ENCODE results near the gene HDDC3. TPM values are rescaled to one million over a fixed set of nuclear protein-coding genes. Genes with fewer than 3 reads are reported as not detected.

The HDDC3 gene
- total and polyA plus RNA-seq, 4 experiments from 2014 or later = 27.4 to 38.7 (median 31.4) TPM

DNA sequence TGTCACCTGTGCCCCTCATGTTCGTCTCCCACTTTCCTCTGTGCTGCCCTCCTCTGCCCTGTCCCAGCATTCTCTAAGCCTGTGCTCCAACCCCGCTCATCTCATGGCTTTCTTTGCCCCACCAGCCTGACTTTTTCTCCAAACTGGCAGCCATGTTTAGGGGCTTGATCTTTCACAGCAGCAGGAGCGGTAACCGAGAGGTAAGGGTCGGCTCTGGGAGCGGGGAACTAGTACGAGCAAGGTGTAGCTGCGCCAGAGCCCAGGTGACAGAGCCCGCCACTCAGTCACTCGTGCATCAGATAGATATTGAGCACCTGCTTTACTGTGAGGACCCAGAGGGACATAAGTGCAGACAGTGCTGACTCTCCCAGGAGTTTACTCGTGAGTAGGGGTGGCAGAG is 15.9 kb downstream of the HDDC3 start:
- Histone ChIP-seq H3K9me3 (ENCODE audit: control insufficient read depth in 1 of 2, low read length in 2 of 2) (no peaks in the 10 kb centered on the region), H3K27me3 (ENCODE audit: insufficient read depth, low read length) (no peaks in the 10 kb centered on the region), H3K27ac (ENCODE audit: low read depth, low read length) (no peak overlapping the region), H3K4me3 (ENCODE audit: low read length in 2 of 2) (no peak overlapping the region), H3K36me3 (ENCODE audit: insufficient read depth, low read length) (peaks cover 91% of the 10 kb centered on the region), H3K4me1 (ENCODE audit: insufficient read depth, low read length) (no peaks in the 10 kb centered on the region)
- CTCF ChIA-PET (ENCODE audit: partially characterized antibody) = interaction anchor here (1.0 kb wide), 1 partner anchor 16 kb away, joined by 3 read pairs; the partner anchor contains the start of gene HDDC3
- Mint-ChIP-seq H3K36me3 (peaks cover 65 to 87% of the 10 kb centered on the region in 2 donors), H3K4me1 (no peaks in the 10 kb centered on the region), H3K9me3 (no peaks in the 10 kb centered on the region), H3K4me3 (no peak overlapping the region), H3K27me3 (no peaks in the 10 kb centered on the region), H3K27ac (peak overlapping the region in 2 of 7 donors; percentile 18 to 68)
- DNase-seq = no peak
- POLR2A ChIA-PET (ENCODE audit: partially characterized antibody) = interaction anchor here (1.0 kb wide), 1 partner anchor 13 kb away, joined by 3 read pairs; the partner anchor contains the start of gene MAN2A2
- intact Hi-C loops (cut with micrococcal nuclease) = no loop called here

- peaks cover 63 to 83% of the 10 kb centered on the region in 2 donors for H3K36me3 Mint-ChIP-seq
- intact Hi-C loops (cut with micrococcal nuclease) = no loop called here
- POLR2A ChIA-PET (ENCODE audit: partially characterized antibody) = no interaction called here
- H3K27me3 ChIP-seq (ENCODE audit: insufficient read depth, low read length) = no peaks in the 10 kb centered on the region
- H3K27ac Mint-ChIP-seq = peak overlapping the region in 1 of 7 donors; percentile 68
- H3K4me3 ChIP-seq (ENCODE audit: low read length in 2 of 2) = no peak overlapping the region
- peaks cover 91% of the 10 kb centered on the region for H3K36me3 ChIP-seq (ENCODE audit: insufficient read depth, low read length)
- H3K4me1 Mint-ChIP-seq = no peaks in the 10 kb centered on the region
- H3K27ac ChIP-seq (ENCODE audit: low read depth, low read length) = no peak overlapping the region
- no peaks in the 10 kb centered on the region for H3K4me1 ChIP-seq (ENCODE audit: insufficient read depth, low read length)
- H3K9me3 ChIP-seq (ENCODE audit: control insufficient read depth in 1 of 2, low read length in 2 of 2) = no peaks in the 10 kb centered on the region
- H3K9me3 Mint-ChIP-seq = no peaks in the 10 kb centered on the region
- CTCF ChIA-PET (ENCODE audit: partially characterized antibody) = interaction anchor here (1.0 kb wide), 1 partner anchor 17 kb away, joined by 3 read pairs; the partner anchor contains the start of gene HDDC3
- no peaks in the 10 kb centered on the region for H3K27me3 Mint-ChIP-seq
- DNase-seq = no peak
- H3K4me3 Mint-ChIP-seq = no peak overlapping the region
Measured at GRCh38 chr15:90915808-90916440, 16.4 kb downstream of the HDDC3 start.

DNA sequence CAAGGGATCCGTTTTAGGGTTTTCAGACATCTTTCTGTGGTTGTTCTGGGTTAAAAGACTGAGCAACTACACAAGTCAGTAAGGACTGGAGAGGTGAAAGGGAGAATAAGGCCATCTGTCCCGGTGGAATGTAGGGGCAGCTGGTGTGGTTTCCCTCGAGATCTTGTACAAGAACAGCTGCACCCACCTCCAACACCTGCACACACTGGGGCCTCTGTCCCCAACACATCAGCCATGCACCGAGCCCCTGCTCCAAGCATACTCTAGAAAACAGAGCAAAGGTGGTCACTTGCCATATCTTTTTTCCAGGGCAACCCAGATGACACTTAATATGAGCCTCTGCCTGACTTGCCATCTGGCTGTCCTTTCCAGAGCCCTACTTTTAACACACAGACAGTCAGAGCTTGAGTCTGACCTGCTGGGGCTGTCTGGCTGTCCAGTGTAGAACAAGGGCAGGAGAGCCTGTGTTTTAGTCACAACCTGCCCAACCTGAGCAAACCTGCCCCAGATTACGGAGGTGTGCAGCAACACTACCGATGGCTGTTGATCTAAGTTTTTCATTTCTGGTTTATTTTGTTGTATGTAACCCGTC is 17.0 kb downstream of the HDDC3 start:
- H3K4me1 ChIP-seq (ENCODE audit: insufficient read depth, low read length) = no peaks in the 10 kb centered on the region
- H3K9me3 Mint-ChIP-seq = no peaks in the 10 kb centered on the region
- DNase-seq = no peak
- CTCF ChIA-PET (ENCODE audit: partially characterized antibody) = interaction anchor here (1.0 kb wide), 1 partner anchor 17 kb away, joined by 3 read pairs; the partner anchor contains the start of gene HDDC3
- intact Hi-C loops (cut with micrococcal nuclease) = no loop called here
- no peaks in the 10 kb centered on the region for H3K9me3 ChIP-seq (ENCODE audit: control insufficient read depth in 1 of 2, low read length in 2 of 2)
- peaks cover 66 to 81% of the 10 kb centered on the region in 2 donors for H3K36me3 Mint-ChIP-seq
- no peaks in the 10 kb centered on the region for H3K27me3 Mint-ChIP-seq
- H3K27ac ChIP-seq (ENCODE audit: low read depth, low read length) = no peak overlapping the region
- no peak overlapping the region for H3K4me3 Mint-ChIP-seq
- H3K27ac Mint-ChIP-seq = peak overlapping the region in 1 of 7 donors; percentile 7
- peaks cover 92% of the 10 kb centered on the region for H3K36me3 ChIP-seq (ENCODE audit: insufficient read depth, low read length)
- POLR2A ChIA-PET (ENCODE audit: partially characterized antibody) = no interaction called here
- H3K4me1 Mint-ChIP-seq = no peaks in the 10 kb centered on the region
- no peak overlapping the region for H3K4me3 ChIP-seq (ENCODE audit: low read length in 2 of 2)
- no peaks in the 10 kb centered on the region for H3K27me3 ChIP-seq (ENCODE audit: insufficient read depth, low read length)

- POLR2A ChIA-PET (ENCODE audit: partially characterized antibody) = interaction anchor here (1.1 to 2.0 kb wide), 2 partner anchors 12 to 15 kb away, joined by 3 to 11 read pairs; partner anchors contain the start of gene MAN2A2
- Mint-ChIP-seq H3K36me3 (peaks cover 59 to 79% of the 10 kb centered on the region in 2 donors), H3K4me3 (no peak overlapping the region), H3K9me3 (no peaks in the 10 kb centered on the region), H3K27ac (peak overlapping the region in 2 of 7 donors; percentile 46 to 57), H3K27me3 (no peaks in the 10 kb centered on the region), H3K4me1 (no peaks in the 10 kb centered on the region)
- Histone ChIP-seq H3K4me1 (ENCODE audit: insufficient read depth, low read length) (no peaks in the 10 kb centered on the region), H3K36me3 (ENCODE audit: insufficient read depth, low read length) (peaks cover 90% of the 10 kb centered on the region), H3K9me3 (ENCODE audit: control insufficient read depth in 1 of 2, low read length in 2 of 2) (no peaks in the 10 kb centered on the region), H3K27me3 (ENCODE audit: insufficient read depth, low read length) (no peaks in the 10 kb centered on the region), H3K4me3 (ENCODE audit: low read length in 2 of 2) (no peak overlapping the region), H3K27ac (ENCODE audit: low read depth, low read length) (no peak overlapping the region)
- CTCF ChIA-PET (ENCODE audit: partially characterized antibody) = interaction anchor here (2.2 kb wide), 1 partner anchor 18 kb away, joined by 13 read pairs; the partner anchor contains the start of gene HDDC3
- intact Hi-C loops (cut with micrococcal nuclease) = no loop called here
- no peak for DNase-seq
Measured at GRCh38 chr15:90914305-90915080, 17.9 kb downstream of the HDDC3 start.

GRCh38 chr15:90913398-90913944 is 18.9 kb downstream of the HDDC3 start:
- POLR2A ChIA-PET (ENCODE audit: partially characterized antibody) = interaction anchor here (2.0 kb wide), 1 partner anchor 11 kb away, joined by 11 read pairs; the partner anchor contains the start of gene MAN2A2
- intact Hi-C loops (cut with micrococcal nuclease) = no loop called here
- Mint-ChIP-seq H3K4me1 (no peaks in the 10 kb centered on the region), H3K4me3 (no peak overlapping the region), H3K27me3 (no peaks in the 10 kb centered on the region), H3K27ac (no peak overlapping the region), H3K9me3 (no peaks in the 10 kb centered on the region), H3K36me3 (peaks cover 53 to 79% of the 10 kb centered on the region in 2 donors)
- no peaks in the 10 kb centered on the region for H3K4me1 ChIP-seq (ENCODE audit: insufficient read depth, low read length)
- no peaks in the 10 kb centered on the region for H3K9me3 ChIP-seq (ENCODE audit: control insufficient read depth in 1 of 2, low read length in 2 of 2)
- CTCF ChIA-PET (ENCODE audit: partially characterized antibody) = interaction anchor here (0.6 to 2.2 kb wide), 2 partner anchors 12 to 19 kb away, joined by 3 to 13 read pairs; partner anchors contain the start of gene HDDC3
- H3K27ac ChIP-seq (ENCODE audit: low read depth, low read length) = no peak overlapping the region
- H3K27me3 ChIP-seq (ENCODE audit: insufficient read depth, low read length) = no peaks in the 10 kb centered on the region
- no peak overlapping the region for H3K4me3 ChIP-seq (ENCODE audit: low read length in 2 of 2)
- DNase-seq = no peak
- peaks cover 89% of the 10 kb centered on the region for H3K36me3 ChIP-seq (ENCODE audit: insufficient read depth, low read length)

DNA sequence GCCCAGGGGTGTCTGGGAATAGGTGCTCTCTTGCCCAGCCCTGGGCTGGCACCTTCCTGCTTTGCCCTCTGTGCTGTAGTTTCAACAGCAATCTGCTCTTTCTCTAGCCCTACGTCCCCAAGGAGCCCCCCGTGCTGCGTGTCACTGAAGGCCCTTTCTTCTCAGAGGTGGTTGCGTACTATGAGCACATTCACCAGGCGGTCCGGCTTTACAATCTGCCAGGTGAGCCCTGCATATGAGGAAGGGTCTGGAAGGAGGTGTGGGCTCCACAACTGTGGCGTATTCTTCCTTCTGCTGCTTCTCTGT is 19.6 kb downstream of the HDDC3 start:
- Mint-ChIP-seq H3K27me3 (no peaks in the 10 kb centered on the region), H3K4me1 (peaks cover 0 to 1% (median 0%) of the 10 kb centered on the region in 4 donors), H3K9me3 (no peaks in the 10 kb centered on the region), H3K4me3 (no peak overlapping the region), H3K27ac (no peak overlapping the region), H3K36me3 (peaks cover 52 to 77% of the 10 kb centered on the region in 2 donors)
- Histone ChIP-seq H3K36me3 (ENCODE audit: insufficient read depth, low read length) (peaks cover 87% of the 10 kb centered on the region), H3K27ac (ENCODE audit: low read depth, low read length) (no peak overlapping the region), H3K9me3 (ENCODE audit: control insufficient read depth in 1 of 2, low read length in 2 of 2) (no peaks in the 10 kb centered on the region), H3K4me3 (ENCODE audit: low read length in 2 of 2) (no peak overlapping the region), H3K27me3 (ENCODE audit: insufficient read depth, low read length) (no peaks in the 10 kb centered on the region), H3K4me1 (ENCODE audit: insufficient read depth, low read length) (no peaks in the 10 kb centered on the region)
- no peak for DNase-seq
- CTCF ChIA-PET (ENCODE audit: partially characterized antibody) = interaction anchor here (2.2 kb wide), 1 partner anchor 20 kb away, joined by 13 read pairs; the partner anchor contains the start of gene HDDC3
- intact Hi-C loops (cut with micrococcal nuclease) = no loop called here
- POLR2A ChIA-PET (ENCODE audit: partially characterized antibody) = no interaction called here
